HG03135 (cell line): Measurements from ENCODE around the gene TBX5.

ENCODE experiments used
- ATAC-seq: cut with Tn5 transposase; IDR thresholded peaks from one replicate; pipeline ENCODE4 v1.9.1; 2021; ENCODE audit warnings: mild to moderate bottlenecking, moderate library complexity; ENCODE audit not compliant: unreplicated experiment

The TBX5 gene

GRCh38 chr12:114405519-114406271, at the start of gene TBX5:
Gene TBX5 (minus strand): TSS chr12:114406144. CDS start chr12:114403898, 2,246 bp downstream.
- no peak for ATAC-seq

GRCh38 chr12:114451657-114452056, 45.7 kb upstream of the TBX5 start:
- ATAC-seq = no peak

- ATAC-seq = no peak
Measured at GRCh38 chr12:114450515-114451300, 44.8 kb upstream of the TBX5 start.

GRCh38 chr12:114450019-114450418, 44.1 kb upstream of the TBX5 start:
- no peak for ATAC-seq

- ATAC-seq = no peak
Measured at GRCh38 chr12:114448618-114448933, 42.6 kb upstream of the TBX5 start.

GRCh38 chr12:114447799-114448617, 42.1 kb upstream of the TBX5 start:
- no peak for ATAC-seq

- ATAC-seq = no peak
Measured at GRCh38 chr12:114447274-114447716, 41.4 kb upstream of the TBX5 start.

- no peak for ATAC-seq
Measured at GRCh38 chr12:114445401-114446323, 39.7 kb upstream of the TBX5 start.

GRCh38 chr12:114444422-114445279, 38.7 kb upstream of the TBX5 start:
- no peak for ATAC-seq

GRCh38 chr12:114443607-114444421, 37.9 kb upstream of the TBX5 start:
- ATAC-seq = no peak

- no peak for ATAC-seq
Measured at GRCh38 chr12:114442578-114442977, 36.6 kb upstream of the TBX5 start.

- no peak for ATAC-seq
Measured at GRCh38 chr12:114441545-114441944, 35.6 kb upstream of the TBX5 start.

GRCh38 chr12:114441039-114441383, 35.1 kb upstream of the TBX5 start:
- ATAC-seq = no peak

GRCh38 chr12:114440270-114441038, 34.5 kb upstream of the TBX5 start:
- ATAC-seq = no peak

- no peak for ATAC-seq
Measured at GRCh38 chr12:114439817-114440216, 33.9 kb upstream of the TBX5 start.

- no peak for ATAC-seq
Measured at GRCh38 chr12:114439261-114439683, 33.3 kb upstream of the TBX5 start.

GRCh38 chr12:114438635-114439256, 32.8 kb upstream of the TBX5 start:
- no peak for ATAC-seq
